ENCODE measurements around the gene OR13C8. TPM values are rescaled to one million over a fixed set of nuclear protein-coding genes. Genes with fewer than 3 reads are reported as not detected.

Gene OR13C8
- polyA plus RNA-seq, 1 donor (not counting 4 experiments of a cell fraction or from before 2014, with no cell fraction given): not detected

DNA sequence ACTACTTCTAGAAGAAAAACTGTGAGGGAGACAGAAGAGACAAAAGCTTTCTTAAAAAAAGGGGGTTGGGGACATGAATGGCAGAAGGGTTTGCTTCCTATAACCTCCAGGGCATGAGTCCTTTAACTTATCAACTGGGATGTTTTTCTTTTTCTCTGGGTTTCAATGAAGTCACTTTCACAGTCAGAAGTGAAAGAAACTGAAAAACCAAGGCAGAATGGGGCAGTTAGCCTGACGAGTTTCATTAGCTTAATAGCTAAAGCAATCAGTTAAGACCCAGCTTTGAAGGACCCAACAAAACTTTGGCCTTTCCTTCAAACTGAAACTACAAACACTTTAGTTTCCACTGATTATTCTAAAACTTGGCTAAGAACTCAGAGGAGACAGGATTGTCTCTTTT, 4.6 kb upstream of the OR13C8 start:
- Histone ChIP-seq H3K27ac (ENCODE audit: control insufficient read depth, insufficient read depth, low read length) (no peak overlapping the region), H3K9ac (ENCODE audit: control insufficient read depth, extremely low read depth, insufficient read depth, low read length) (no peak overlapping the region), H3K9me3 (ENCODE audit: control insufficient read depth, low read depth, low read length) (no peaks in the 10 kb centered on the region), H3K9me1 (ENCODE audit: control insufficient read depth, extremely low read depth, insufficient read depth, low read length) (no peaks in the 10 kb centered on the region), H3K4me3 (ENCODE audit: control insufficient read depth in 2 of 3, extremely low read depth in 1 of 3, insufficient read depth in 2 of 3, low read depth in 1 of 3, low read length in 3 of 3) (no peak overlapping the region), H4K20me1 (ENCODE audit: control insufficient read depth, extremely low read depth, insufficient read depth, low read length) (no peaks in the 10 kb centered on the region), H3K4me2 (ENCODE audit: control insufficient read depth, extremely low read depth, insufficient read depth, low read depth, low read length) (no peak overlapping the region), H3K79me2 (ENCODE audit: control insufficient read depth, insufficient read depth, low read length) (no peaks in the 10 kb centered on the region), H3K27me3 (ENCODE audit: control insufficient read depth, extremely low read depth, insufficient read depth, low read length) (no peaks in the 10 kb centered on the region), H3K4me1 (ENCODE audit: control insufficient read depth, extremely low read depth, insufficient read depth, low read length) (no peaks in the 10 kb centered on the region), H3K36me3 (ENCODE audit: control insufficient read depth in 2 of 2, extremely low read depth in 1 of 2, insufficient read depth in 2 of 2, low read length in 2 of 2) (no peaks in the 10 kb centered on the region), H2AFZ (ENCODE audit: control insufficient read depth, low read length) (no peak overlapping the region)
- TF ChIP-seq, protein P1, sequence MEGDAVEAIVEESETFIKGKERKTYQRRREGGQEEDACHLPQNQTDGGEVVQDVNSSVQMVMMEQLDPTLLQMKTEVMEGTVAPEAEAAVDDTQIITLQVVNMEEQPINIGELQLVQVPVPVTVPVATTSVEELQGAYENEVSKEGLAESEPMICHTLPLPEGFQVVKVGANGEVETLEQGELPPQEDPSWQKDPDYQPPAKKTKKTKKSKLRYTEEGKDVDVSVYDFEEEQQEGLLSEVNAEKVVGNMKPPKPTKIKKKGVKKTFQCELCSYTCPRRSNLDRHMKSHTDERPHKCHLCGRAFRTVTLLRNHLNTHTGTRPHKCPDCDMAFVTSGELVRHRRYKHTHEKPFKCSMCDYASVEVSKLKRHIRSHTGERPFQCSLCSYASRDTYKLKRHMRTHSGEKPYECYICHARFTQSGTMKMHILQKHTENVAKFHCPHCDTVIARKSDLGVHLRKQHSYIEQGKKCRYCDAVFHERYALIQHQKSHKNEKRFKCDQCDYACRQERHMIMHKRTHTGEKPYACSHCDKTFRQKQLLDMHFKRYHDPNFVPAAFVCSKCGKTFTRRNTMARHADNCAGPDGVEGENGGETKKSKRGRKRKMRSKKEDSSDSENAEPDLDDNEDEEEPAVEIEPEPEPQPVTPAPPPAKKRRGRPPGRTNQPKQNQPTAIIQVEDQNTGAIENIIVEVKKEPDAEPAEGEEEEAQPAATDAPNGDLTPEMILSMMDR (optimal IDR thresholded peaks at IDR 0.05 in 1 of 3, IDR thresholded peaks at IDR 0.05 in 1 of 3, conservative IDR thresholded peaks at IDR 0.05 in 1 of 3; ENCODE audit: extremely low read depth in 1 of 3, insufficient read depth in 2 of 3, low read length in 3 of 3): no peak
- no peak for TF ChIP-seq EZH2 (IDR thresholded peaks at IDR 0.05; ENCODE audit: low read length)
- DNase-seq (ENCODE audit: low read depth, low spot score): no peak
- dilution Hi-C loops (cut with MboI; ENCODE audit: extremely low pct_ligation_motif_present, low sequenced_read_pairs): no loop called here
- no peak for FAIRE-seq

DNA sequence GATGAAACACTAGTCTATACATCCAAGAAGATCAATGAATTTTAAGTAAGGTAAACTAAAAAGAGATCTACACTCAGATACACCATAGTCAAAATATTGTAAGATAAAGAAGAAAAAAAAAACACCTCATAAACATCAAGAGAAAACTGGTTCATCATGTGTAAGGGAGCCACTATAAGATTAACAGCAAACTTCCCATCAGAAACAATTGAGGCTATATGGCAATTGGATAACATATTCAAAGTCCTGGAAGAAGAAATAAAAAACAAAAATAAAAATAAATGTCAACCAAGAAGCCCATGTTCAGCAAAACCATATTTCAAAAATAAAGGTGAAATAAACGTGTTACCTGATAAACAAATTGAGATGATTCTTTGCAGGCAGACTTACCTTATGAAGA, 3.6 kb downstream of the OR13C8 start:
- no peaks in the 10 kb centered on the region for H3K9me1 ChIP-seq (ENCODE audit: control insufficient read depth, extremely low read depth, insufficient read depth, low read length)
- FAIRE-seq (no peak), DNase-seq (ENCODE audit: low read depth, low spot score) (no peak)
- H3K27me3 ChIP-seq (ENCODE audit: control insufficient read depth, extremely low read depth, insufficient read depth, low read length): no peaks in the 10 kb centered on the region
- no peaks in the 10 kb centered on the region for H3K4me1 ChIP-seq (ENCODE audit: control insufficient read depth, extremely low read depth, insufficient read depth, low read length)
- no peaks in the 10 kb centered on the region for H4K20me1 ChIP-seq (ENCODE audit: control insufficient read depth, extremely low read depth, insufficient read depth, low read length)
- no peak overlapping the region for H3K4me3 ChIP-seq (ENCODE audit: control insufficient read depth in 2 of 3, extremely low read depth in 1 of 3, insufficient read depth in 2 of 3, low read depth in 1 of 3, low read length in 3 of 3)
- no peaks in the 10 kb centered on the region for H3K36me3 ChIP-seq (ENCODE audit: control insufficient read depth in 2 of 2, extremely low read depth in 1 of 2, insufficient read depth in 2 of 2, low read length in 2 of 2)
- TF ChIP-seq EZH2 (IDR thresholded peaks at IDR 0.05; ENCODE audit: low read length): no peak
- H3K4me2 ChIP-seq (ENCODE audit: control insufficient read depth, extremely low read depth, insufficient read depth, low read depth, low read length): no peak overlapping the region
- no peak overlapping the region for H3K9ac ChIP-seq (ENCODE audit: control insufficient read depth, extremely low read depth, insufficient read depth, low read length)
- H3K9me3 ChIP-seq (ENCODE audit: control insufficient read depth, low read depth, low read length): no peaks in the 10 kb centered on the region
- no peaks in the 10 kb centered on the region for H3K79me2 ChIP-seq (ENCODE audit: control insufficient read depth, insufficient read depth, low read length)
- dilution Hi-C loops (cut with MboI; ENCODE audit: extremely low pct_ligation_motif_present, low sequenced_read_pairs): no loop called here
- H2AFZ ChIP-seq (ENCODE audit: control insufficient read depth, low read length): no peak overlapping the region
- H3K27ac ChIP-seq (ENCODE audit: control insufficient read depth, insufficient read depth, low read length): no peak overlapping the region

DNA sequence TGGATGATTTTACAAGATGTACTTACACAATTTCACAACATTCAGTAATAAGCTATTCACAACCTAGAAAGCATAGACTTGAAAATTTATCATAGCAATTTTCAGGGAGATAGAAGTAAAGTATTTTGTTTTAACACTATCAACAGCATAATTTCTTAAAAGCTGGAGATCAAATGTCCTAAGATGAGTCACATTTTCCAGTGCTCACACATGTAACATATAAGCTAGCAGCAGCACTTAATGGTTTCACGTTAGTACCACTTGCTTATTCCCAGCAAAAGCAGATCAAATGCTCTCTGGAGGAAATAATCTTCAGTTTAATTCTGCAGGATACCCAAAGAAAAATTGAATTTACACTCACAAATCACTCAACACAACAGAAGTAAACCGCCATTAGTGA, 6.5 kb downstream of the OR13C8 start:
- no peak for DNase-seq (ENCODE audit: low read depth, low spot score)
- Histone ChIP-seq H3K27me3 (ENCODE audit: control insufficient read depth, extremely low read depth, insufficient read depth, low read length) (no peaks in the 10 kb centered on the region), H3K9me1 (ENCODE audit: control insufficient read depth, extremely low read depth, insufficient read depth, low read length) (no peaks in the 10 kb centered on the region), H3K36me3 (ENCODE audit: control insufficient read depth in 2 of 2, extremely low read depth in 1 of 2, insufficient read depth in 2 of 2, low read length in 2 of 2) (no peaks in the 10 kb centered on the region), H3K9ac (ENCODE audit: control insufficient read depth, extremely low read depth, insufficient read depth, low read length) (no peak overlapping the region), H2AFZ (ENCODE audit: control insufficient read depth, low read length) (no peak overlapping the region), H3K4me1 (ENCODE audit: control insufficient read depth, extremely low read depth, insufficient read depth, low read length) (no peaks in the 10 kb centered on the region), H3K27ac (ENCODE audit: control insufficient read depth, insufficient read depth, low read length) (no peak overlapping the region), H3K4me3 (ENCODE audit: control insufficient read depth in 2 of 3, extremely low read depth in 1 of 3, insufficient read depth in 2 of 3, low read depth in 1 of 3, low read length in 3 of 3) (no peak overlapping the region), H3K9me3 (ENCODE audit: control insufficient read depth, low read depth, low read length) (no peaks in the 10 kb centered on the region), H3K79me2 (ENCODE audit: control insufficient read depth, insufficient read depth, low read length) (no peaks in the 10 kb centered on the region), H3K4me2 (ENCODE audit: control insufficient read depth, extremely low read depth, insufficient read depth, low read depth, low read length) (no peak overlapping the region), H4K20me1 (ENCODE audit: control insufficient read depth, extremely low read depth, insufficient read depth, low read length) (no peaks in the 10 kb centered on the region)
- dilution Hi-C loops (cut with MboI; ENCODE audit: extremely low pct_ligation_motif_present, low sequenced_read_pairs): no loop called here
- TF ChIP-seq EZH2 (IDR thresholded peaks at IDR 0.05; ENCODE audit: low read length): no peak
- TF ChIP-seq, protein P1 (optimal IDR thresholded peaks at IDR 0.05 in 1 of 3, IDR thresholded peaks at IDR 0.05 in 1 of 3, conservative IDR thresholded peaks at IDR 0.05 in 1 of 3; ENCODE audit: extremely low read depth in 1 of 3, insufficient read depth in 2 of 3, low read length in 3 of 3): no peak
- FAIRE-seq: no peak
